Thyroid gland (tissue), 4 donors: ENCODE data around the gene SLC46A3.

ENCODE experiments used
- POLR2A ChIP-seq, 2 donors: fragments of 450-650 bp; IDR thresholded peaks; one replicate each; pipeline ENCODE4 v1.6.1; 2017; ENCODE audit warnings: antibody characterized with exemption in 2 of 2, mild to moderate bottlenecking in 2 of 2, moderate library complexity in 1 of 2
- TF ChIP-seq, protein P1 (sequence below), 6 experiments: fragments of 200-600 bp in 3 of 6; fragments of 450-650 bp in 3 of 6; sonication (generic) in 3 of 6; IDR thresholded peaks; one replicate each; pipeline ENCODE4 v1.5.1; 2016 to 2019; ENCODE audit warnings: antibody characterized with exemption in 6 of 6, mild to moderate bottlenecking in 2 of 6, inconsistent platforms in 1 of 6, moderate library complexity in 1 of 6

GRCh38 chr13:28718543-28719226 lies at the start of gene SLC46A3:
- TF ChIP-seq, protein P1, sequence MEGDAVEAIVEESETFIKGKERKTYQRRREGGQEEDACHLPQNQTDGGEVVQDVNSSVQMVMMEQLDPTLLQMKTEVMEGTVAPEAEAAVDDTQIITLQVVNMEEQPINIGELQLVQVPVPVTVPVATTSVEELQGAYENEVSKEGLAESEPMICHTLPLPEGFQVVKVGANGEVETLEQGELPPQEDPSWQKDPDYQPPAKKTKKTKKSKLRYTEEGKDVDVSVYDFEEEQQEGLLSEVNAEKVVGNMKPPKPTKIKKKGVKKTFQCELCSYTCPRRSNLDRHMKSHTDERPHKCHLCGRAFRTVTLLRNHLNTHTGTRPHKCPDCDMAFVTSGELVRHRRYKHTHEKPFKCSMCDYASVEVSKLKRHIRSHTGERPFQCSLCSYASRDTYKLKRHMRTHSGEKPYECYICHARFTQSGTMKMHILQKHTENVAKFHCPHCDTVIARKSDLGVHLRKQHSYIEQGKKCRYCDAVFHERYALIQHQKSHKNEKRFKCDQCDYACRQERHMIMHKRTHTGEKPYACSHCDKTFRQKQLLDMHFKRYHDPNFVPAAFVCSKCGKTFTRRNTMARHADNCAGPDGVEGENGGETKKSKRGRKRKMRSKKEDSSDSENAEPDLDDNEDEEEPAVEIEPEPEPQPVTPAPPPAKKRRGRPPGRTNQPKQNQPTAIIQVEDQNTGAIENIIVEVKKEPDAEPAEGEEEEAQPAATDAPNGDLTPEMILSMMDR (IDR thresholded peaks at IDR 0.05) = peak in 2 of 6 experiments; percentile 11 to 15
- peak; percentile 41 to 79 for TF ChIP-seq POLR2A (IDR thresholded peaks at IDR 0.05)
